Activated naive CD8-positive, alpha-beta T cell (primary cell): ENCODE data around the gene ASCC1.

Experiments
- H3K27ac Mint-ChIP-seq: one replicate; pipeline ENCODE4 v1.8.0; 2021; ENCODE audit warnings: mixed read lengths
- H3K27me3 Mint-ChIP-seq: one replicate; pipeline ENCODE4 v1.8.0; 2021; ENCODE audit warnings: mixed read lengths
- H3K36me3 Mint-ChIP-seq: one replicate; pipeline ENCODE4 v1.8.0; 2021; ENCODE audit warnings: mixed read lengths
- H3K4me1 Mint-ChIP-seq: one replicate; pipeline ENCODE4 v1.8.0; 2021; ENCODE audit warnings: low read depth, mixed read lengths
- H3K4me3 Mint-ChIP-seq: one replicate; pipeline ENCODE4 v1.8.0; 2021; ENCODE audit warnings: mild to moderate bottlenecking, mixed read lengths
- H3K9me3 Mint-ChIP-seq: one replicate; pipeline ENCODE4 v1.8.0; 2021; ENCODE audit warnings: low read depth, mixed read lengths

ASCC1 gene

DNA sequence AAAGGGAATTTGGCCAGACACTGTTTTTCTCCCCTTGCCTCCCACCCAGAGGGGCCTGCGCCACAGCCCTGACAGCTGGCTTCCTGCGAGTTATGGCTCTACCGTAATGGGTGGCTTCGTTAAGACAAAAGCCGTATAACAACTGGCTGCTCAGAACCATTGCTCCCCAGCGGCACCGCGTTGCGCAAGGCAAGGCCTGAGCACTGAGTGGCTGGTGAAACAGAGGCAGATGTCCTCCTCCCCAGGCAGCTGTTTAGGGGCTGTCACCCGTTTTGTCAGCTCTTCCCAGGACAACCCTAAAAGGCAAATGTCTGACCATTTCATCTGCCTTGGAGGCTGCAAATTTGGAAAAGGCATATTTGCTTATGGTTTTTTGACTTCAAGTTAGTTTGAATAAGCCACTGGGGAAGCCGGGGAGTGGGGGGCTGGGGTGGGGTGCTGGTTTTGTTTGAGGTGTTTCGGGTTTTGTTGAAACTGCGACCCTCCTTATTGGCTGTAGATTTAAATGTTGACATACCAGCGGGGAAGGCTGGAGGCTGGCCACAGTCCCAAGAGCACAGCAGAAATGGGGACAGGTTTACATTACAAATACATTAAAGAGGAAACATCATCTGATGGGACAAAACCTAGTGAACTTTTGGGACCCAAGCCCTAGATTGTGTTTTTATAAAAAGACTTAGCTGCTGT, 127.0 kb downstream of the ASCC1 start:
- H3K36me3 Mint-ChIP-seq, result peaks cover 2% of the 10 kb centered on the region
- no peaks in the 10 kb centered on the region for H3K27me3 Mint-ChIP-seq
- no peaks in the 10 kb centered on the region for H3K9me3 Mint-ChIP-seq
- H3K27ac Mint-ChIP-seq, result peak overlapping the region; percentile 100
- peaks cover 58% of the 10 kb centered on the region for H3K4me1 Mint-ChIP-seq
- H3K4me3 Mint-ChIP-seq, result peak overlapping the region; percentile 100

DNA sequence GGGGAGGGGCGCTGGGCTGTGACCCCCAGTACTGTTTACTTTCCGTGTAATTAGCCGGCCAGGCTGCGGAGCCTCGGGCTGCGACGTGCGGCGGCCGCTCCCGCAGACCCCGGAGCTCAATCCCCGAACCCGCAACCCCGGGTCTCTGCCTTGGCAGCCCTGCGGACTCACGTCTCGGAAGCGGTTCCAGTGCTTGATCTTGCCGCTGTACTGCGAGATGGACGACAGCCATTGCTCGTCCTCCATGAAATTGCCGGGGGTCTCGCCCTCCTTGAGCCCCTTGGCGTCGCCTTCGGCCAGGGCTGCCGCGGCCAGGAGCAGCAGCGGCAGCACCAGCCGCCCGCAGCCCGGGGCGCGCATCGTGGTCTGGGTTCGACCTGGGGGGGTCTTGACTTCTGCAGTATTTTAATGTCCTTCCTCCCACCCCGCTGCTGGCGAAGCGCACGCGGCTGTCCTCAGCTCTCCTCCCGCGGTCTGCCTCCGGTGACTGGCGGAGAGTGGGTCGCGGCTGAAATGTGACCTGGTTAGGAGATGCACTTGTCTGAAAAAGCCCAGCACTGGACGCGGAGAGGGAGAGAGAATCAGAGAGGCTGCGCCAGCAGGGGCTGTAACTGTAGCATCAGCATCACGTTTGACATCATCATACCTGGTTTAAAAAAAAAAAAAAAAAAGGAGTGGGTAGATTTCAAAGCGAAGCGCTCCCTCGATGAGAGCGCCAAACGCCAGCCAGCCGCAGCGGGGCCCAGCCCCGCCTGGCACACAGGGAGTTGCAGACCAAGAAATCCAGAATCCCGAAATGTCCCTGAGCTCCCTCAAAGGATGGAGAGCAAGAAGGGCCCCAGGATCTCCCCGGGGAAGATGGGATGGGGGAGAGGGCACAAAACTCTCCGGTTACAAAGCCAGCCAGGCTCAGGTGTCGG, 127.8 kb downstream of the ASCC1 start, which contains the start of gene SPOCK2:
SPOCK2 (minus strand) TSS at position 583 of the 920 bp plus-strand sequence; CDS start at position 360, 223 bp downstream.
- Mint-ChIP-seq H3K27me3 (no peaks in the 10 kb centered on the region), H3K36me3 (peaks cover 2% of the 10 kb centered on the region), H3K4me1 (peaks cover 63% of the 10 kb centered on the region), H3K4me3 (peak within 1 kb of the TSS; percentile 100), H3K27ac (peak within 1 kb of the TSS; percentile 100), H3K9me3 (no peaks in the 10 kb centered on the region)

DNA sequence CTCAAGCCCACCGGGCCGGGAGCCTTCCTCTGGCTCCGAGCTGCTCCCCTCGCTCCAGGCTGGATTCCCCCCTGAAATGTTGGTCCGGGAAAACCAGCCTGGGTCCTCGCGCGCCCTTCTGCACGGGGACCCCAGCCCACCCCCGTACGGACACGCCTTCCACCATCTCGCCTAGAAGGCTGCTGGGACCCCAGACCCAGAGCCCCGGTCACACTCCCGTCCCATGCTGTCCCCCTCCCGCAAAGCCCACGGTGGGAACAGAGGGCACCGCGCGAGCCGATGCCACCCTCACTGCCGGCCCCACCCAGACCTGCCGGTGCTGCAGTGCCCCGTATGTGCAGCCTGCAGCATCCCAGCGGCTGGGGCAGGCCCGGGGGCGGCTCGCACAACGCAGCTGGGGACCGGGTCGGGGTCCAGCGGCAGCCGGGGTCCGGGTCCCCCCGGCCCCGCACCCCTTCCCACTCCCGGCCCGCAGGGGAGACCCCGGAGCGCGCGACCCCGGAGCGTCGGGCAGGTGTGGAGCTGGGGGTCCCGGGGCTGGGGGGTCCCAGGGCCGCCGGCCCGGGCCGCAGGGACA, 128.6 kb downstream of the ASCC1 start:
- Mint-ChIP-seq H3K4me1 (peaks cover 66% of the 10 kb centered on the region), H3K36me3 (peaks cover 2% of the 10 kb centered on the region), H3K4me3 (peak overlapping the region; percentile 89), H3K27me3 (no peaks in the 10 kb centered on the region), H3K9me3 (no peaks in the 10 kb centered on the region), H3K27ac (peak overlapping the region; percentile 88)

DNA sequence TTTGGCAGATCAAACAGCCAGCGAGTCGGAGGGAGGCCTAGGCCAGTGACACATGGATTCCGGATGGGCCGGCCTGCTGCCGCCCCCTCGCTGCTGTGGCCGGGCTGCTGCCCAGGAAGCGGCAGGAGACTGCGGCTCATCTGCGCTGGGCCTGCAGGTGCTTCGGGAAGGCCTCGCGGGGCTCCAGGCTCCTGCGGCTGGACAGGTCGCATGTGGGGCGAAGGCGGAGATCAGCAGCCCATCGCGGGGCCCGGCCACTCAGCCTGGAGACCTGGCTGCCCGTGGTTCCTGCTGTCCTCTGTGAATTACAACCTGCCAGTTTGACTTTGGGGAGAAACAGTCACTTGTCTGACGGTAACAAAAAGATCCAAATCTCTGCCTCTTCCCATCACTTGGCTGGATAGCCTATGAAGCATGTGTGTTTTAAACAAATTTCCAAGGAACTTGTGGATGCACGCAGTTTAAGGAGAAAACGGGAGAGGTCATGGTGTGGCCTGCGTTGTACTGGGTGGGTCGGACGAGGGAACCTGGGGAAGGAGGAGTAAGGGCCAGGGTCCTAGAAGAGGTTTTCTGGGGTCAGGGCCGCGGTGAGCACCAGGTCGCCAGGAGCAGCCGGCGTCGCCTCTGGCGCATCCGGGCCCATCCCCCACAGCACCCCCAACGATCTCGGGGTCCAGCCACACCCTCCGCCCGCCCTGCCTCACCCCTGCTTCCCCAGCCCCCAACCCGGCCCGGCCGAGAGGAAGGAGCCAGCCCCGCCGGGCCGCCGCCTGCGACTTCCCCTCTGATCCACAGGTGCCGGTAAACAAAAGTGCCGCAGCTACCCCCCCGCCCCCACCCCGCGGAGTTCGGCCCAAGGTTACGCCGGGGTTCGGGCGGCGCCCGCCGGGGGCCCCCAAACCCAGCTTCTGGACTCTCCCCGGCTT, 129.3 kb downstream of the ASCC1 start:
- Mint-ChIP-seq H3K4me1 (peaks cover 71% of the 10 kb centered on the region), H3K36me3 (peaks cover 2% of the 10 kb centered on the region), H3K9me3 (no peaks in the 10 kb centered on the region), H3K27ac (peak overlapping the region; percentile 98), H3K4me3 (peak overlapping the region; percentile 96), H3K27me3 (no peaks in the 10 kb centered on the region)

DNA sequence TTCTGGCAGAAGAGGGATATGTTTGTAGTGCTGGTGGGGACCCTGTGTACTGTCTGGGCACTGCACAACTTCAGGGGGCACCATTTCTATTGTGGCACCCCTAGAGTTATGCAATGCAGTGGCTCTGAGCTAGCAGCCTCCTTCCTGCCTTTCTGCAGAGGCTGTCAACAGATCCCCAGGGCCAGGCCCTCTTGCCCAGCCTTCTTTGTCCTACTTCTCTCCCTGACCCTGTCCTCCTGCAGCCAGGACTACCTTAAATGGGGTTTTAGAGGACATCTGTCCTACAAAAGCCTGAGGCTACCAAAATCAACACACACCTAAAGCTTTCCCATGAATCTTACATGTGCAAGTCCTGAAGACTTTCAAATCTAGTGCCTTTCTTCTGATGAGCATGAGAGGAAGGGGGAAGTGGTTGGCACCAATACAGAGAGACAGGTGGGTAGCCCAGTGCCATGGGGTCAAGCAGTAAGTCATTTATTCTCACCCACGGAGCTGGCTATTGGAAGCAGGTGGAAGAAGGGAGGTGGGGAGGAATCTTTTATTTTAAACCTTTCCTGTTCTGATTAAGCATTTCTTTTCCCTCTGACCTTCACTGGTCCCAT, 130.1 kb downstream of the ASCC1 start:
- peak overlapping the region; percentile 96 for H3K4me3 Mint-ChIP-seq
- peaks cover 76% of the 10 kb centered on the region for H3K4me1 Mint-ChIP-seq
- no peaks in the 10 kb centered on the region for H3K27me3 Mint-ChIP-seq
- H3K9me3 Mint-ChIP-seq, result no peaks in the 10 kb centered on the region
- peak overlapping the region; percentile 98 for H3K27ac Mint-ChIP-seq
- H3K36me3 Mint-ChIP-seq, result peaks cover 2% of the 10 kb centered on the region

DNA sequence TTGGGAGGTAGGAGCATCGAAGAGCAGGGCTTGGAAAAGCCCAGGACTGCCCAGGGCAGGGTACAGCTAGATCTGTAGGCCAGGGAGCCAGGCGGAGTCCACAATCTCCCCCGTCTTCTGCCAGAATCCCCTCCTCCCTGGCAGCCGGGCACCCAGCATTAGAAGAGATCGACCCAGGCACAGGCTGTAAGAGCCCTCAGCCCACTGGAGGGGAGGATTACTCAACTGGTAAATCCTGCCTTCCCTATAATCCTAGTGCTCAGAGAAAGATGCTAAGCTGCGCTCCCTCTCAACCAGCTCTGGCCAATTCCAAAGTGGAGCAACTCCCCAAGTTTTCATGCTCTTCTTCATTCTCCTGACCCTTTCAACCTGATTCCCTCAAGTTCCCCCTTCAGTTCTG, 130.9 kb downstream of the ASCC1 start:
- H3K27ac Mint-ChIP-seq, result peak overlapping the region; percentile 98
- H3K4me3 Mint-ChIP-seq, result peak overlapping the region; percentile 96
- H3K4me1 Mint-ChIP-seq, result peaks cover 79% of the 10 kb centered on the region
- no peaks in the 10 kb centered on the region for H3K27me3 Mint-ChIP-seq
- peaks cover 3% of the 10 kb centered on the region for H3K36me3 Mint-ChIP-seq
- H3K9me3 Mint-ChIP-seq, result no peaks in the 10 kb centered on the region

DNA sequence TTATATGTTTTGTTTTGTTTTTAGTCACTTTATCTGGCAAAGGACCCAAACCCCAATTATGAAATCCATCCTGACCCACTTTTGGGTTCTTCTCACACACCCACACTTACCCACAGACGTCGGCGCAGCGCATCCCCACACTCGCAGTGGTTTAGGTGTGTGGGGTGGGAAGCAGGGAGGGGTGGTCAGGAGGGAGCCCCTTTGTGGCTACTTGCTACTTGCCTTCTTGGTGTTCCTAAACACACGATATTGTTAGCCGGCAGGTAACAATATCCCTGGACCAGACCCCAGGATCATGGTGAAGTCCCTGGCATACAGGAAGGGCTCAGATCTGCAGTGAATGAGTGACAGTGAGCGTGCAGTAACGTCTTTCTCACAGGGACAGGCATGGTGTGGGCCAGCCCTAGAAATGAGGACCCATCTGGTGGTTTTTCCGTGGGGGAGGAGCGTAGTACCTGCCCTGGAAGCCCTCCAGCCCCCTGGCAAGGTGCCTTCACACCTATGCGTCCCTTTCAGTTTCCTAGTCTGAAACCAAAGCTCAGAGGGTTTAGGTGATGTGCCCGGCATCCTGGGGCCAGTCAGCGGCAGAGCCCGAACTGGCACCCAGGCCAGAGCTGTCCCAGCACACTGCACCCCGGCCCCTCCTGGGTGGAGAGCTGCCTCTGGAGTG, 132.2 kb downstream of the ASCC1 start:
- Mint-ChIP-seq H3K4me1 (peaks cover 79% of the 10 kb centered on the region), H3K4me3 (peak overlapping the region; percentile 96), H3K27me3 (no peaks in the 10 kb centered on the region), H3K36me3 (peaks cover 4% of the 10 kb centered on the region), H3K9me3 (no peaks in the 10 kb centered on the region), H3K27ac (peak overlapping the region; percentile 98)

DNA sequence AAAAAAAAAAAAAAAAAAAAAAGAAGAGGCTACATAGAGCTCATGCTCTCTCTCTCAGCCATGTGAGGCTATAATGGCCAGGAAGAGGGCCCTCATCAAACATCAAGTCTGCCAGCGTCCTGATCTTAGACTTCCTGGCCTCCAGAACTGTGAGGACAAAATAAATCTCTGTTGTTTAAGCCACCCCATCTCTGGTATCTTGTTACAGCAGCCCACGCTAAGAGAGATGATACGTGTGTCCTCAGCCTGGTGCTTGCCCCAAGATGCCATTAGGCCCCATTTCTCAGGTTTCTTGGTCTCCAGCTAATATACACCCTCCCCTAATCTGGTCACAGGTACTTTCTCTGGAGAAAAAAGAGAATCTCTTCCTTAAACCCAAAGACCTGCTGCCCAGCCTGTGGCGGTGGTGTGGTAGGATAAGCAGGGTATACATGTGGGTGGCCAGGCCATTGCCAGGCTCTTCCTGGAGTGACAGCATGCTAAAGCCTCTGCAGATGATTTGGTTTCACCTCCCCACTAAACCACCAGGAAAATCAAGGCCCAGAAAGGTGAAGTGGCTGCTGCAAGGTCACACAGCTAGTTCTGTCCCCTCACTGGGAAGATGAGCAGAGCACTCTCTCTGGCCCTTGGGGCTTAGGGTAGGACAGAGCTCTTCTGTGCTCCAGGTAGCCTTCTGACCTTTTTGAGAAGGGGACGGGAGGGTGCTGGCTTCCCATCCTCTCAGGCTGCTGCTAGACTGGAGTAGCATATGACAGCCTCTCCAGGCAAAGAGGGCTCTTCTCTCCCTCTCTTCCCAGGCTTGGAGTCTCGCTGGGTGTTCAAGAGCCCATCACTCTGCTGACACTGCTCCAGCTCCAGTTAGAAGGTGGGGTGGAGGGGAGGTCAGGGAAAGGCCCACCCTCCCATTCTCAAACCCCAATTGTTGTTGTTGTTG, 133.0 kb downstream of the ASCC1 start:
- no peaks in the 10 kb centered on the region for H3K27me3 Mint-ChIP-seq
- H3K9me3 Mint-ChIP-seq, result no peaks in the 10 kb centered on the region
- peaks cover 80% of the 10 kb centered on the region for H3K4me1 Mint-ChIP-seq
- peak overlapping the region; percentile 98 for H3K27ac Mint-ChIP-seq
- peak overlapping the region; percentile 96 for H3K4me3 Mint-ChIP-seq
- H3K36me3 Mint-ChIP-seq, result peaks cover 4% of the 10 kb centered on the region

DNA sequence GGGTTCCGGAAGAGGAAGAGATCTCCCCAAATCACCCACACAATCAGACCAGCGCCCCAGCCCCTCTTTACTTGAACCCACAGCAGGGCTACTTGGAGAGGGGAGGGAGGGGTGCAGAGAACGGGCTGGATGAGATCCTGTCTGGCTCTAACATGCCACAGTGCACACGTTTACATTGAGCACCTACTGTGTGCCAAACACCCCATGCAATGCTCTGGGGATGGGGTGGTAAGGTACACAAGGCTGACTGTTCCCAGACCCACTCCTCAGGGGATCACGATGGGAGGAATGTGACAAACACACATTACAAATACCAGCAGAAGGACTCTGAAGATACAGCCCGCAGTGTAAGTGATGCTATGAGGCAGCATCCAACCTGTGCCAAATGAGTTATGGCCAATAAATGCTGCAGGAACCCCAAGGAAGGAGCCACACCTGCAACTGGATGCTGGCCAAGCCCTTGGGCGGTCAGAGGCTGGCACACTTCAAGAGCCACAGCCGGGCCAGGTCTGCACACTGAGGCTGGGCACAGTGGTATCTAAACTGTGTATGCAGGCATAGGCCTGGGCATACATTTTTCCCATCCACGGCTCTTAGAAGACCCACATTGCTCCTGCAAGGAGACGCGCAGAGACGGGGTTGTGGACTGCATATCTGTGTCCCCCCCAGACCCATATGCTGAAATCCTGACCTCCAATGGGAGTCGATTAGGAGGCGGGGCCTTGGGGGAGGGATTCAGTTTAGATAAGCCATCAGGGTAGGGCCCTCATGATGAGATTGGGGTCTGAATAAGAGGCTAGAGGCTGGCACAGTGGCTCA, 134.1 kb downstream of the ASCC1 start:
- no peaks in the 10 kb centered on the region for H3K9me3 Mint-ChIP-seq
- no peaks in the 10 kb centered on the region for H3K27me3 Mint-ChIP-seq
- peaks cover 4% of the 10 kb centered on the region for H3K36me3 Mint-ChIP-seq
- H3K4me3 Mint-ChIP-seq, result peak overlapping the region; percentile 69
- H3K4me1 Mint-ChIP-seq, result peaks cover 91% of the 10 kb centered on the region
- H3K27ac Mint-ChIP-seq, result peak overlapping the region; percentile 98

DNA sequence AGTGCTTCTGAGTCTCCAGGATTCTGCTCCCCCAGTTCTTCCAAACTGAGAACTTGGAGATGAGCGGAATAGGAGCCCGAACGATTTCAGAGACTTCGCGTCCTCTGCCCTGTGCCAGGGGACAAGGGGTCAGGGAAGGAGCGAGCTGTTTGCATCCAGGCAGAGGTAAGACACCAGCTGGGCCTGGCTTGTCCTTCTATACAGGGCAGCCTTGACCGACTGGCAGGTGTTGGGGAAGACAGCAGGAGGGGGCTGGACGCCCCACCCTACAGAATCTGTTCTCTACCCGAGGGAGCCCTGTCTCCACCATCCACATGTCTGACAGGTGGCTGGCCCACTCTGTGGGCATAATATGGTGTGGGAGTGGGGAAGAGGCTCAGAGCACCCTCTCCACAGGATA, 134.9 kb downstream of the ASCC1 start:
- no peaks in the 10 kb centered on the region for H3K9me3 Mint-ChIP-seq
- peak overlapping the region; percentile 98 for H3K27ac Mint-ChIP-seq
- peaks cover 2% of the 10 kb centered on the region for H3K36me3 Mint-ChIP-seq
- peak overlapping the region; percentile 69 for H3K4me3 Mint-ChIP-seq
- H3K4me1 Mint-ChIP-seq, result peaks cover 93% of the 10 kb centered on the region
- no peaks in the 10 kb centered on the region for H3K27me3 Mint-ChIP-seq

DNA sequence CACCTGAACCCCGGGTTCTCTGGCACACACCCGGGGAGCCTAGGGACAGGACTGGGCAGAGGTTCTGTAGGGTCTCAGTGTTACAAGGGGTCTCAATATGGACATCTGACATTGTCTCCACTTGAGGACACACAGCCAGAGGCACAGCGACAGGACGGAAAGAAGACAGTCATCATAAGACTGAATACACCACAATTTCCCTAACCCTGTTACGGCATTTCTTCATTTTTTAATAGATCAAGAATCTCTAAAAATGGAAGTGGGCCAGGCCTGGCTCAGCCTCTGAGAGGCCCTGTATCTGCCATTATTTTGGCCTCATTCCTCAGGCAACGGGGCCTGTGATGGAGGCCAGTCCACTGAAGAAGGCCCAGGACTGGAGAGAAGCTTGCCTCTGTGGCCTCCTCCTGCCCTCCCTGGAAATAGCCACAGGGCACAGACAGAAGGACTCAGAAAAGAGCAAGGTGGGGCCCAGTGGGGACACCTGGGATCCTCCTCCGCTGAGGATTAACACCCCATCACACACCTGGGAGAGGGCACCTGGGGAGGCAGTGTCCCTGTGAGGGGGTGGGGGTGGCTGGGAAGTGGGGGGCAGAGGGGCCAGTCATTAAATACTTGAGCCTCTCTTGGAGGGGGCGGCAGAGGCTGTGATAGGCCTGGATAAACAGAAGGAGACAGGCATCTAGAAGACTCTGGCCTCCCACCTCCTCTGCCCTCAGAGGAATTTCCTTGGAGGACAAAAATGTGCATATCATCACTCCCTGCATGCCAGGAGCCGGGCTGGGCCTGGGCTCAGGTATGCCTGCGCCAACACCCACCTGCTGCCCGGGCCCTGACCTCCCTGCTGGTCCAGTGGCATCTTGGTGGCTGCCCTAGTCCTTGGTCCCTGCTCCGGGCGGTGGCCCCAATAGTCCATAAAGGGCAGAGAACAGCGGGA, 135.8 kb downstream of the ASCC1 start:
- Mint-ChIP-seq H3K27me3 (no peaks in the 10 kb centered on the region), H3K27ac (peak overlapping the region; percentile 98), H3K36me3 (peaks cover 2% of the 10 kb centered on the region), H3K4me1 (peaks cover 93% of the 10 kb centered on the region), H3K4me3 (peak overlapping the region; percentile 85), H3K9me3 (no peaks in the 10 kb centered on the region)
